Measurements from ENCODE around the gene COX4I1.

- no peak for TF ChIP-seq CTCF (IDR thresholded peaks at IDR 0.05)
- TF ChIP-seq POLR2A (IDR thresholded peaks at IDR 0.05): no peak
- no peak for TF ChIP-seq POLR2AphosphoS5 (IDR thresholded peaks at IDR 0.05)
Measured at GRCh38 chr16:85794696-85795095, 4.8 kb upstream of the COX4I1 start.
